Umbilical cord (tissue), 1 donor: ENCODE measurements around the gene ZBTB18. TPM values are rescaled to one million over a fixed set of nuclear protein-coding genes. Genes with fewer than 3 reads are reported as not detected.

Experiments used
- total RNA-seq: library from RNA; depleted of rRNA; stranded (reverse); fragments of >200 nt; gene quantifications from one replicate; pipeline ENCODE4 v1.2.3, GENCODE V29; 2014; ENCODE audit warnings: low replicate concordance; ENCODE audit not compliant: insufficient read depth

ZBTB18 gene
- total RNA-seq, 1 donor from 2014 or later, result 6.5 TPM

Other genes starting within 250 kb of the ZBTB18 start
- 64.0 TPM for gene AKT3, start 201.0 kb upstream of the ZBTB18 start, total RNA-seq